HFF-Myc (cell line): ENCODE data around the gene CDC27.
A peak's percentile ranks its signal among the peaks of the same experiment; 100 is the strongest.
"Not testable (repeated sequence)": the region's sequence is repeated elsewhere in the genome, so short reads cannot be mapped to it uniquely, and the experiment has no call there.

Experiments used
- DNase-seq: peaks from one replicate; pipeline ENCODE4 v3.0.0-alpha.2; 2011; ENCODE audit warnings: low read depth; ENCODE audit errors: extremely low read depth
- H3K4me3 ChIP-seq: replicated peaks from 2 replicates; pipeline ENCODE4 v1.5.1; 2011; ENCODE audit warnings: low read depth, mild to moderate bottlenecking, control low read depth, low read length
- CTCF ChIP-seq: IDR thresholded peaks from 2 replicates; pipeline ENCODE4 v1.5.1; 2012; ENCODE audit warnings: mild to moderate bottlenecking, low read depth, low read length, control low read depth; ENCODE audit errors: missing control alignments

Gene CDC27

GRCh38 chr17:47225436-47225858 lies 36.4 kb upstream of the CDC27 start:
- peak; percentile 81 for DNase-seq
- TF ChIP-seq CTCF, result no peak
- H3K4me3 ChIP-seq, result no peak overlapping the region

DNA sequence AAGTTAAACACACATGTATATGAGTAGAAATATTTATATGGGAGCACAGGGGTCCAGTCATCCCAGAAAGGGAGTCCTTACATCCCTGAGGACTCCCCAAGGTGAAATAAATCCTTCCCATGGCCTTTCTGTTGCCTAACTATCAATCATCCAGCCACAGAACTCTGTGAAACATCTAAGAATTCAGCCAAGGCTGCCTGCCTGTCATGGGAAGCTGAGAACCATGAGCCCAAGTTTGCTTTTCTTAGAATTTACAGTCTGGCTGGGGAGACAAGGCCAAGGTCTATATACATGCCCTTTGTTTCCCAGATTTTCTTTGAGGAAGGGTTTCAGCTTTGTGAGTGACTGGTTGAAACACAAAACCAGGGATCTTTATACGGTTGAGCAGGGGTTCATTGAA lies 35.9 kb upstream of the CDC27 start:
- DNase-seq, result no peak
- no peak overlapping the region for H3K4me3 ChIP-seq
- TF ChIP-seq CTCF, result no peak

DNA sequence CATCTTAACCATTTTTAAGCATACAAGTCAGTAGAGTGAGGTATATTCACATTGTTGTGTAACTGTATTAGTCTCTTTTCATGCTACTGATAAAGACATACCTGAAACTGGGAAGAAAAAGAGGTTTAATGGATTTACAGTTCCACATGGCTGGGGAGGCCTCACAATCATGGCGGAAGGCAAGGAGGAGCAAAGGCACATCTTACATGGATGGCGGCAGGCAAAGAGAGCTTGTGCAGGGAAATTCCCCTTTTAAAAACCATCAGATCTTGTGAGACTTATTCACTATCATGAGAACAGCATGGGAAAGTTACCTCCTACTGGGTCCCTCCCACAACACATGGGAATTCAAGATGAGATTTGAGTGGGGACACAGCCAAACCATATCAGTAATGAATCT lies 35.0 kb upstream of the CDC27 start:
- not testable (repeated sequence) for H3K4me3 ChIP-seq, DNase-seq

- no peak overlapping the region for H3K4me3 ChIP-seq
- DNase-seq, result no peak
- TF ChIP-seq CTCF, result no peak
Measured at GRCh38 chr17:47223460-47223859, 34.4 kb upstream of the CDC27 start.

- TF ChIP-seq CTCF, result no peak
- no peak for DNase-seq
Measured at GRCh38 chr17:47223007-47223406, 33.9 kb upstream of the CDC27 start.

DNA sequence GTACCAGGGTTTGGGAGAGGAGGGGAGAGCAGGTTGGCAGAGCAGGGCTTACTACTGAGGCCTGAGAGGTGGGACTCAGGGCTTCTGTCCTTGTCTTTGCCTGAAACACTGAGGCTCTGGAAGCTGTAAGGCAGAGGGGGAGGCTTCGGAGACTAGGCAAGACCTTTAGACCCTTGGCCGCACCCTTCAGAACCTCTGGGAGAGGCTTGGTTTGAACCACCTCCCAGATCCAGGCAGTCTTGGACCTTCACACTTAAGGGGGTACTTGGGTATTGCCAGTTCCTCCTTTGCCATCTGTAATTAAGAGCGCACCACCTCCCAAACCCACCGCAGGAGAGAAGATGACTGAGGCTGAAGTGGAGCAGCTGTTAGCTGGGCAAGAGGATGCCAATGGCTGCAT lies 33.0 kb upstream of the CDC27 start:
- TF ChIP-seq CTCF, result no peak

More at GRCh38 chr17:47223007-47223406, 33.9 kb upstream of the CDC27 start:
- no peak overlapping the region for H3K4me3 ChIP-seq

DNA sequence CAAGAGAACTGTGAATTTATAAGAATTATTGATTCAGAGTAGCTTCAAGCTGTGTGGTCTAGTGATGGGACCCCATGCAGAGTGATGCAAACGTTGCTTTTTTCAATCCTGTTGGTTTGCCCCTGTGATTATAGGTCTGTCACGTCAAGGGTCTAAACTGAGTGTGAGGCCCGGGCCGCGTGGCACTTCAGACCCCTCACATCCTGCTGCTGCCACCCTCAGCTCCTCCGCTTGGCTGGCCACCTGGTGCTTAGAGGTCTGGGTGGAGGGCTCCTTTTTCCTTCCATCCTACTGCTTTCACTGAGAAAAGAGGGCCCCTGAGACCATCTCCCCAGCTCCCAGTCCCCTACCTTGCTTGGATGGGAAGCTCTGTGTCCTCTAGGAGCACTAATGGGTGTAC lies 32.1 kb upstream of the CDC27 start:
- H3K4me3 ChIP-seq, result no peak overlapping the region
- DNase-seq, result no peak
- TF ChIP-seq CTCF, result no peak

More for the DNA sequence above, 33.0 kb upstream of the CDC27 start:
- no peak for DNase-seq
- no peak overlapping the region for H3K4me3 ChIP-seq
